ENCODE data around the gene CES3.

Gene CES3, protein sequence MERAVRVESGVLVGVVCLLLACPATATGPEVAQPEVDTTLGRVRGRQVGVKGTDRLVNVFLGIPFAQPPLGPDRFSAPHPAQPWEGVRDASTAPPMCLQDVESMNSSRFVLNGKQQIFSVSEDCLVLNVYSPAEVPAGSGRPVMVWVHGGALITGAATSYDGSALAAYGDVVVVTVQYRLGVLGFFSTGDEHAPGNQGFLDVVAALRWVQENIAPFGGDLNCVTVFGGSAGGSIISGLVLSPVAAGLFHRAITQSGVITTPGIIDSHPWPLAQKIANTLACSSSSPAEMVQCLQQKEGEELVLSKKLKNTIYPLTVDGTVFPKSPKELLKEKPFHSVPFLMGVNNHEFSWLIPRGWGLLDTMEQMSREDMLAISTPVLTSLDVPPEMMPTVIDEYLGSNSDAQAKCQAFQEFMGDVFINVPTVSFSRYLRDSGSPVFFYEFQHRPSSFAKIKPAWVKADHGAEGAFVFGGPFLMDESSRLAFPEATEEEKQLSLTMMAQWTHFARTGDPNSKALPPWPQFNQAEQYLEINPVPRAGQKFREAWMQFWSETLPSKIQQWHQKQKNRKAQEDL

DNA sequence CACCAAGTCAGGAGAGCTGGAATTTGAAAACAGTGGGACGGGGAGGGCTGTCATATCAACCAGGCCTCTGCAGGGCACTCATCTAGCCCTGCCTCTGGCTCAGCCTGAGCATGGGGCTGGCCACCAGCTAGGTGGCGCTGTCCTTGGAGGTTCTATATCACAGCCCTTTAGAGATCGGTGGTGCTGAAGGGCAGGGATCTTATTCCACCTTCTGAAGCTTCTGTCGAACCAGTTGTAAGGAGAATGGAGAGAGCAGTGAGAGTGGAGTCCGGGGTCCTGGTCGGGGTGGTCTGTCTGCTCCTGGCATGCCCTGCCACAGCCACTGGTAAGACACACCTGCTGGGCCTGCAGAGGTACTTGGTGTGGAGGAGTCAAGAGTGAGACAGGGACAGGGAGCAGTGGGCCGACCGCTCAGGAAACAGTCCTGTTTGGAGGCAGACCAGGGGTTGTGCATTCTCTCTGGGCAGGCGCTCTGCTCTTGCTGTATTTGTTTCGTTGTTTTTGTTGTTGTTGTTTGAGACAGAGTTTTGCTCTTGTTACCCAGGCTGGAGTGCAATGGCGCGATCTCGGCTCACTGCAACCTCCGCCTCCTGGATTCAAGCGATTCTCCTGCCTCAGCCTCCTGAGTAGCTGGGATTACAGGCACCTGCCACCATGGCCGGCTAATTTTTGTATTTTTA, at the start of gene CES3:
Gene CES3 (plus strand): TSS at position 202 of the 680 bp plus-strand sequence. CDS start 42 bp downstream, at position 244.
- H3K9me2 ChIP-seq (ENCODE audit: low read depth, low read length), result no peaks in the 10 kb centered on the region
- TF ChIP-seq, protein P1, sequence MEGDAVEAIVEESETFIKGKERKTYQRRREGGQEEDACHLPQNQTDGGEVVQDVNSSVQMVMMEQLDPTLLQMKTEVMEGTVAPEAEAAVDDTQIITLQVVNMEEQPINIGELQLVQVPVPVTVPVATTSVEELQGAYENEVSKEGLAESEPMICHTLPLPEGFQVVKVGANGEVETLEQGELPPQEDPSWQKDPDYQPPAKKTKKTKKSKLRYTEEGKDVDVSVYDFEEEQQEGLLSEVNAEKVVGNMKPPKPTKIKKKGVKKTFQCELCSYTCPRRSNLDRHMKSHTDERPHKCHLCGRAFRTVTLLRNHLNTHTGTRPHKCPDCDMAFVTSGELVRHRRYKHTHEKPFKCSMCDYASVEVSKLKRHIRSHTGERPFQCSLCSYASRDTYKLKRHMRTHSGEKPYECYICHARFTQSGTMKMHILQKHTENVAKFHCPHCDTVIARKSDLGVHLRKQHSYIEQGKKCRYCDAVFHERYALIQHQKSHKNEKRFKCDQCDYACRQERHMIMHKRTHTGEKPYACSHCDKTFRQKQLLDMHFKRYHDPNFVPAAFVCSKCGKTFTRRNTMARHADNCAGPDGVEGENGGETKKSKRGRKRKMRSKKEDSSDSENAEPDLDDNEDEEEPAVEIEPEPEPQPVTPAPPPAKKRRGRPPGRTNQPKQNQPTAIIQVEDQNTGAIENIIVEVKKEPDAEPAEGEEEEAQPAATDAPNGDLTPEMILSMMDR (IDR thresholded peaks at IDR 0.05; ENCODE audit: low read length), result peak; percentile 95
- no peak for TF ChIP-seq EZH2 (IDR thresholded peaks at IDR 0.05; ENCODE audit: borderline replicate concordance, low read length)
- no peak within 1 kb of the TSS for H3K9ac ChIP-seq (ENCODE audit: low read length)
- no peaks in the 10 kb centered on the region for H3K9me3 ChIP-seq (ENCODE audit: low read length)
- H3K27me3 ChIP-seq (ENCODE audit: insufficient read depth, low read length), result no peaks in the 10 kb centered on the region
- no peak within 1 kb of the TSS; the same call in 1 of the 2 replicates for H2AFZ ChIP-seq (ENCODE audit: low read length)
- peak within 1 kb of the TSS; percentile 25; the same call in 1 of the 2 replicates for H3K4me2 ChIP-seq (ENCODE audit: low read length)
- H3K79me2 ChIP-seq (ENCODE audit: insufficient read depth, low read length), result no peaks in the 10 kb centered on the region
- H3K27ac ChIP-seq (ENCODE audit: low read depth, low read length, poor library complexity, severe bottlenecking), result no peak within 1 kb of the TSS
- no peaks in the 10 kb centered on the region for H3F3A ChIP-seq (ENCODE audit: insufficient read depth, low read length)
- no peaks in the 10 kb centered on the region for H3K36me3 ChIP-seq (ENCODE audit: insufficient read depth, low read length)
- H4K20me1 ChIP-seq (ENCODE audit: insufficient read depth, low read length), result no peaks in the 10 kb centered on the region
- H3K4me1 ChIP-seq (ENCODE audit: insufficient read depth, low read length, severe bottlenecking), result peaks cover 13% of the 10 kb centered on the region
- H3K4me3 ChIP-seq (ENCODE audit: low read depth, low read length, poor library complexity, severe bottlenecking), result peak within 1 kb of the TSS; percentile 10

DNA sequence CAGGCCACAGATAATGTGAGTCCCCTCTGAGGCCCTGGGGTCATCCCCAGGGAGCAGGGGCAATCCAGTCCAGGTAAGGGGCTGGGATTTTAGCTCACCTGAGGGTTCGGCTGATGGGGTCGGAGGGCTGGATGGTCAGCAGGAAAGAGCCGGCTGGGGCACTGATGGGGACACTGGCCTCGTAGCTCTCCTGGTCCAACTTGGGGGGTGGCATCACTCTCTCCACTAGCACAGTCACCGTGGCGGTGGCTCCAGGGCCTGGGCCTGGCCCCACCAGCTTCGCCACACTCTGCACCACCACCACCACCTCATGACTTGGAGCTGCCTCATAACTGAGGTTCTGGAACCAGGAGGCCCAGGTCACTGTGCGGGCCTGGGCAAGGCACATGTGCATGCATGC, 49.3 kb upstream of the CES3 start:
- Histone ChIP-seq H3K9me2 (ENCODE audit: low read depth, low read length) (no peaks in the 10 kb centered on the region), H3K4me1 (ENCODE audit: insufficient read depth, low read length, severe bottlenecking) (no peaks in the 10 kb centered on the region), H3K9me3 (ENCODE audit: low read length) (no peaks in the 10 kb centered on the region), H3K4me2 (ENCODE audit: low read length) (no peak overlapping the region), H3K27me3 (ENCODE audit: insufficient read depth, low read length) (peaks cover 7% of the 10 kb centered on the region; the same call in 1 of the 2 replicates), H4K20me1 (ENCODE audit: insufficient read depth, low read length) (no peaks in the 10 kb centered on the region), H3K79me2 (ENCODE audit: insufficient read depth, low read length) (no peaks in the 10 kb centered on the region), H3K4me3 (ENCODE audit: low read depth, low read length, poor library complexity, severe bottlenecking) (no peak overlapping the region), H3F3A (ENCODE audit: insufficient read depth, low read length) (no peaks in the 10 kb centered on the region), H3K9ac (ENCODE audit: low read length) (no peak overlapping the region), H2AFZ (ENCODE audit: low read length) (no peak overlapping the region), H3K36me3 (ENCODE audit: insufficient read depth, low read length) (no peaks in the 10 kb centered on the region), H3K27ac (ENCODE audit: low read depth, low read length, poor library complexity, severe bottlenecking) (no peak overlapping the region)
- no peak for TF ChIP-seq EZH2 (IDR thresholded peaks at IDR 0.05; ENCODE audit: borderline replicate concordance, low read length)
- TF ChIP-seq, protein P1 (IDR thresholded peaks at IDR 0.05; ENCODE audit: low read length), result no peak

DNA sequence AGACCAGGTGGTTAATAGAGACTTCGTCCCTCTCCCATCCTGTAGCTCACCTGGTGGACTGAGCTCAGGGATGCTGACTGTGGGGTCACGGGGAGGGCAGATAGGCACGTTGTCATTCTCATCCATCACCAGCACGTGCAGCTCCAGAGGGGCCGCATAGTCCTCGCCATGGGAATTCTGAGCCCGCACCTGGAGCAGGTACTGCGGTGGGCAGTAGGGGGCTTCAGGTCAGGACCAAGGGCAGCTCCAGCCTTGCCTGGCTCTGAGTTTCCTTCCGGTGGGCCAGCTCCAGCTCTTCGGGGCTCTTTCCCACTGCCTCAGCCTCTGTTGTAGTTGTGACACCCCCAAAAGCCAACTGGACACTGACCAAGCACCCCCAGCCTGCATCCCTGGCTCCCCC, 48.0 kb upstream of the CES3 start:
- no peak overlapping the region for H2AFZ ChIP-seq (ENCODE audit: low read length)
- H3K79me2 ChIP-seq (ENCODE audit: insufficient read depth, low read length), result no peaks in the 10 kb centered on the region
- H3K27me3 ChIP-seq (ENCODE audit: insufficient read depth, low read length), result peaks cover 7% of the 10 kb centered on the region; the same call in 1 of the 2 replicates
- H4K20me1 ChIP-seq (ENCODE audit: insufficient read depth, low read length), result no peaks in the 10 kb centered on the region
- no peaks in the 10 kb centered on the region for H3K9me3 ChIP-seq (ENCODE audit: low read length)
- H3K27ac ChIP-seq (ENCODE audit: low read depth, low read length, poor library complexity, severe bottlenecking), result no peak overlapping the region
- H3K9me2 ChIP-seq (ENCODE audit: low read depth, low read length), result no peaks in the 10 kb centered on the region
- no peak overlapping the region for H3K4me2 ChIP-seq (ENCODE audit: low read length)
- H3K4me1 ChIP-seq (ENCODE audit: insufficient read depth, low read length, severe bottlenecking), result no peaks in the 10 kb centered on the region
- no peak overlapping the region for H3K9ac ChIP-seq (ENCODE audit: low read length)
- no peak for TF ChIP-seq EZH2 (IDR thresholded peaks at IDR 0.05; ENCODE audit: borderline replicate concordance, low read length)
- TF ChIP-seq, protein P1 (IDR thresholded peaks at IDR 0.05; ENCODE audit: low read length), result no peak
- no peak overlapping the region for H3K4me3 ChIP-seq (ENCODE audit: low read depth, low read length, poor library complexity, severe bottlenecking)
- no peaks in the 10 kb centered on the region for H3F3A ChIP-seq (ENCODE audit: insufficient read depth, low read length)
- H3K36me3 ChIP-seq (ENCODE audit: insufficient read depth, low read length), result no peaks in the 10 kb centered on the region
